Brain microvascular endothelial cell (primary cell): Measurements from ENCODE around the gene ADAM30.

ENCODE experiments used
- DNase-seq: peaks from one replicate; pipeline ENCODE4 v3.0.0-alpha.2; 2020
- H3K27ac ChIP-seq: fragments of 250-450 bp; sonication (Bioruptor Pico); 2 replicates; pipeline ENCODE4 v1.5.1; 2020; ENCODE audit warnings: mild to moderate bottlenecking, moderate library complexity
- H3K27me3 ChIP-seq: fragments of 250-450 bp; sonication (Bioruptor Pico); replicated peaks from 2 replicates; pipeline ENCODE4 v1.5.1; 2020; ENCODE audit warnings: mild to moderate bottlenecking
- H3K36me3 ChIP-seq: fragments of 250-450 bp; sonication (Bioruptor Pico); replicated peaks from 2 replicates; pipeline ENCODE4 v1.5.1; 2020; ENCODE audit warnings: mild to moderate bottlenecking
- H3K4me3 ChIP-seq: 2 replicates; pipeline ENCODE4 v1.5.1; 2011; ENCODE audit warnings: low read depth, mild to moderate bottlenecking, control low read depth, low read length, moderate library complexity
- in situ Hi-C: cut with HindIII; loops from 2 replicates; pipeline ENCODE4 v1.10.0; 2017; ENCODE audit warnings: low sequenced_read_pairs, low pct_ligation_motif_present
- TF ChIP-seq, protein P1 (sequence below): IDR thresholded peaks from 2 replicates; pipeline ENCODE4 v1.5.1; 2011; ENCODE audit warnings: low read depth, mild to moderate bottlenecking, moderate library complexity, low read length, control low read depth, inconsistent platforms; ENCODE audit errors: missing control alignments

ADAM30 gene

DNA sequence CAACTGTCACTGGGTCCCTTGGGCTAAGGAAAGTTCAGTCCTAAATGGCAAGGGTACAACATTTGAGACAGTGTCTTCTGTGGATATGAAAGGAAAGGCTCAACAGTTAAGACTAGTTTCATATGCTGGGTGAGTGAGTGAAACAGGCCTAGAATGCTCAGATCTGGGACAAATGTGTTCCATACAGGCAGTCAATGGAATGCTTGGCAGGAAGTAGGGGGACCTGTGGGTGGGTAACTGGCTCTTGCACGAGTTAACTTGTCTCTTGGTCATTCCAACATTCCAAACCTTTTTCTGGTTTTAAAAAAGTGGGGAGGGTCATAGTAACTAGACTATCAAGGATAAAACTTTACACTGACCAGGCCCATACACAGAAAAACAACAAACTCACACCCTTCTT lies 17.8 kb upstream of the ADAM30 start:
- H3K4me3 ChIP-seq: no peak overlapping the region
- H3K27ac ChIP-seq: no peak overlapping the region
- TF ChIP-seq, protein P1, sequence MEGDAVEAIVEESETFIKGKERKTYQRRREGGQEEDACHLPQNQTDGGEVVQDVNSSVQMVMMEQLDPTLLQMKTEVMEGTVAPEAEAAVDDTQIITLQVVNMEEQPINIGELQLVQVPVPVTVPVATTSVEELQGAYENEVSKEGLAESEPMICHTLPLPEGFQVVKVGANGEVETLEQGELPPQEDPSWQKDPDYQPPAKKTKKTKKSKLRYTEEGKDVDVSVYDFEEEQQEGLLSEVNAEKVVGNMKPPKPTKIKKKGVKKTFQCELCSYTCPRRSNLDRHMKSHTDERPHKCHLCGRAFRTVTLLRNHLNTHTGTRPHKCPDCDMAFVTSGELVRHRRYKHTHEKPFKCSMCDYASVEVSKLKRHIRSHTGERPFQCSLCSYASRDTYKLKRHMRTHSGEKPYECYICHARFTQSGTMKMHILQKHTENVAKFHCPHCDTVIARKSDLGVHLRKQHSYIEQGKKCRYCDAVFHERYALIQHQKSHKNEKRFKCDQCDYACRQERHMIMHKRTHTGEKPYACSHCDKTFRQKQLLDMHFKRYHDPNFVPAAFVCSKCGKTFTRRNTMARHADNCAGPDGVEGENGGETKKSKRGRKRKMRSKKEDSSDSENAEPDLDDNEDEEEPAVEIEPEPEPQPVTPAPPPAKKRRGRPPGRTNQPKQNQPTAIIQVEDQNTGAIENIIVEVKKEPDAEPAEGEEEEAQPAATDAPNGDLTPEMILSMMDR: no peak
- no peak for DNase-seq
- H3K27me3 ChIP-seq: no peaks in the 10 kb centered on the region
- H3K36me3 ChIP-seq: peaks cover 68% of the 10 kb centered on the region
- in situ Hi-C loops: no loop called here

DNA sequence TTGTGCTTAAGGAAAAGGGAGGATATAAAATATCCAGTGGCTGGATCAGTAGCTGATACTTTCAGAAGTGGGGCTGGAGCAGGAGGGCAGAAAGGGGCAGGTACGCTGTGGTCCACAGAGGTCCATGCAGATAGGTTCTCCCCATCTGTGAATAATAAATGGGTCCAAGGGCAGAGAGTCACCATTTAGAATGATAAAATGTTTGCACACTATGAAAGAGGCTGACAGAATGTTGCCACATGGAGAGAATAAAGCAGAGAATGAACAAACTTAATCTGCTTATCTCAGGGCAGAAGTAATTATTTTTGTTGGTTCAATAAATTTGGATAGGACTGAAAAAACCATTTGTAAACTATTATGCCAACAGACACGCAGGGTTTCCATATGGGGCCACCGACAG lies 16.6 kb upstream of the ADAM30 start:
- Histone ChIP-seq H3K4me3 (no peak overlapping the region), H3K27ac (no peak overlapping the region), H3K36me3 (peaks cover 57% of the 10 kb centered on the region), H3K27me3 (no peaks in the 10 kb centered on the region)
- in situ Hi-C loops: no loop called here
- no peak for DNase-seq
- TF ChIP-seq, protein P1: no peak

DNA sequence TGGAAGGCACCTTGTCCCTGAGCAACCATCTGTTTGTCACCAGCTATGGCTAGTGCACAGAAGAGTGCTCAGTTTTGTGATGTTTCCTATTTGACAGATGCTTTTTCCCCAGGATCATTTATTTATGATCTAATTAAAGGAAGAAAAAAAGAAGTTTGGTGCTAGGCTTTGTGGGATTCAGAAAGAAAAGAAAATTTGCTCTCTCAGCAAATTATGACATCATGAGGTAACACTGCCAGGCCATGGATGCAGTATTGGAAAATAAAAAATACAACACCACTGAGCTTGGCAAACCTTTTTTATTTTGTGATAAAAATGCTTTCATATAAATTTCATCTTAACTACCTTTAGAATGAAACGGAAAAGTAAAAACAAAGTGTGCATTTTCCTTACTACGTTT lies 15.5 kb upstream of the ADAM30 start:
- H3K4me3 ChIP-seq: no peak overlapping the region
- H3K27me3 ChIP-seq: no peaks in the 10 kb centered on the region
- H3K27ac ChIP-seq: no peak overlapping the region
- in situ Hi-C loops: no loop called here
- TF ChIP-seq, protein P1: no peak
- H3K36me3 ChIP-seq: peaks cover 45% of the 10 kb centered on the region
- DNase-seq: no peak

DNA sequence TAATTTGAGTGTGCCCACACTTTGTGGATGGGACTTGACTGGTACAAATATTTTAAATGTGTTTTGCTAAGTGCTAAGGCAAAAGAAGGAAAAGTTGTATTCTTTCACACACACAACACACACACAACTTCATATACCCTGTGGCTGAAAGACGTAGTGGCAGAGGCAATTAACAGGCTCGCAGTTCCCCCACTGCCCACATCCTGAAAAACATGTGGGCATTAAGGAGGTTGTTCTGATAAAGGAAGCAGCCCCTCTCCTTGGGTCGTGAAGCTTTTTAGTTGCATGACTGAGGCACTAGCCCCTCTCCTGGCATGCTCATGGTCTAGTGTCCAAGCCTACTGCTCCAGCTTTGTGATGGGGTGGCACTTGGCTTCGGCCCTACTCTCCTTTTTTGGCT lies 14.3 kb upstream of the ADAM30 start:
- no peak overlapping the region for H3K4me3 ChIP-seq
- H3K36me3 ChIP-seq: peaks cover 34% of the 10 kb centered on the region
- H3K27me3 ChIP-seq: no peaks in the 10 kb centered on the region
- in situ Hi-C loops: no loop called here
- TF ChIP-seq, protein P1: no peak
- no peak overlapping the region for H3K27ac ChIP-seq
- no peak for DNase-seq

DNA sequence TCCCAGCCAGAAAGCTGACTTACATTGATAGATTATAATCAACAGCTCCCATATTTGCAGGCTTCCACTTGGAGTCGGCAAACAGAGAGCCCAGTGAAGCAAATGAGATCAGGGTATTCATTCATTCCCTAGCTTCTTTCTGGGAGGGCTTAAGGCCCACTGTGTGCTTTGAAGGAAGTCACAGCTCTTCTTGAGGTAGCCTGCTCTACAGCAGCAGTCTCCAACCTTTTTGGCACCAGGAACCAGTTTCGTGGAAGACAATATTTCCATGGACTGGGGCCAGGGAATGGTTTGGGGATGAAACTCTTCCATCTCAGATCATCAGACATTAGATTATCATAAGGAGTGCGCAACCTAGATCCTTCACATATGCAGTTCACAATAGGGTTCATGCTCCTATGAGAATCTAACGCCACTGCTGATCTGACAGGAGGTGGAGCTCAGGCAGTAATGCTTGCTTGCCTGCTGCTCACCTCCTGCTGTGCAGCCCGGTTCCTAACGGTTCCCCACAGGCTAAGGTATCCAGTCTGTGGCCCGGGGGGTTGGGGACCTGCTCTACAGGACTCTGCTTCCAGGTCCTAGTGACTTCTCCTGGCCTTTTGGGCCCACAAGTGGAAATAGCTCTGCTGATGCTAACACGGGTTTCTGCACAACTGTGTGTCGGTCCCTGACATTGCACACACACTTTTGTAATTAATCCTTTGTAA lies 13.7 kb upstream of the ADAM30 start:
- no peak overlapping the region for H3K27ac ChIP-seq
- TF ChIP-seq, protein P1: no peak
- no peak for DNase-seq
- in situ Hi-C loops: no loop called here
- no peaks in the 10 kb centered on the region for H3K27me3 ChIP-seq
- H3K36me3 ChIP-seq: peaks cover 28% of the 10 kb centered on the region
- no peak overlapping the region for H3K4me3 ChIP-seq

DNA sequence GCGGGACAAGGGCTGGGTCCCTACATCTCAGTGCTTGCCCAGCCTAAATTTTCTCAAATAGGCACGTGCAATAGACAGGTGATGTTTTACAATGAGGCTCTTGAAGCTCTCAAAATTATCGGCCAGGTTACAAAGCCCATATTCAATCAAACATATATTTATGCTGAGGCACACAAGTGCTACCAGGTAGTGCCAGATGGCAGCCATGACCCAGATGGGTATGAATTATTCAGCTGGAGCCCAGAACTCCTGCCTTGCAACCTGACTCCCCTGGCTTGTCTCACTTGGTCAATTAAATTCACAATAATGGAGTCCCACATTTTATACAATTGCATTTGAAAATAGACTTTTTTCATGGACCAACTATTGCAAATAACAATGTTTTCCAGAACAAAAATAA lies 12.3 kb upstream of the ADAM30 start:
- Histone ChIP-seq H3K4me3 (no peak overlapping the region), H3K36me3 (peaks cover 14% of the 10 kb centered on the region), H3K27ac (no peak overlapping the region), H3K27me3 (no peaks in the 10 kb centered on the region)
- in situ Hi-C loops: no loop called here
- no peak for DNase-seq
- TF ChIP-seq, protein P1: no peak
